GM18907 (cell line): ENCODE measurements around the gene ALOXE3.
"Not testable (repeated sequence)": the region's sequence is repeated elsewhere in the genome, so short reads cannot be mapped to it uniquely, and the experiment has no call there.

ENCODE experiments used
- ATAC-seq: cut with Tn5 transposase; IDR thresholded peaks from one replicate; pipeline ENCODE4 v1.9.1; 2021; ENCODE audit warnings: mild to moderate bottlenecking, moderate library complexity; ENCODE audit not compliant: unreplicated experiment

Gene ALOXE3

GRCh38 chr17:8100763-8101162 lies 17.6 kb downstream of the ALOXE3 start:
- ATAC-seq = no peak

- no peak for ATAC-seq
Measured at GRCh38 chr17:8100111-8100510, 18.2 kb downstream of the ALOXE3 start.

- ATAC-seq = no peak
Measured at GRCh38 chr17:8096541-8096940, 21.8 kb downstream of the ALOXE3 start.

GRCh38 chr17:8095361-8095760 lies 23.0 kb downstream of the ALOXE3 start:
- no peak for ATAC-seq

GRCh38 chr17:8091033-8091687 lies 27.2 kb downstream of the ALOXE3 start:
- peak; percentile 63 for ATAC-seq

- no peak for ATAC-seq
Measured at GRCh38 chr17:8089728-8090127, 28.6 kb downstream of the ALOXE3 start.

- no peak for ATAC-seq
Measured at GRCh38 chr17:8087952-8088230, 30.4 kb downstream of the ALOXE3 start.

GRCh38 chr17:8087075-8087951 lies 31.0 kb downstream of the ALOXE3 start, which contains the start of gene ALOX12B:
ALOX12B (minus strand) TSS chr17:8087716; CDS start chr17:8087442, 274 bp downstream.
- no peak for ATAC-seq

- no peak for ATAC-seq
Measured at GRCh38 chr17:8084250-8084649, 34.1 kb downstream of the ALOXE3 start.

GRCh38 chr17:8082292-8082691 lies 36.0 kb downstream of the ALOXE3 start:
- ATAC-seq = no peak

- ATAC-seq = no peak
Measured at GRCh38 chr17:8081876-8082275, 36.4 kb downstream of the ALOXE3 start.

GRCh38 chr17:8080799-8081219 lies 37.5 kb downstream of the ALOXE3 start:
- no peak for ATAC-seq

- ATAC-seq = no peak
Measured at GRCh38 chr17:8080208-8080798, 38.0 kb downstream of the ALOXE3 start.

GRCh38 chr17:8079291-8080207 lies 38.8 kb downstream of the ALOXE3 start:
- ATAC-seq = peak; percentile 68

- not testable (repeated sequence) for ATAC-seq
Measured at GRCh38 chr17:8077939-8078338, 40.4 kb downstream of the ALOXE3 start.

GRCh38 chr17:8076502-8077266 lies 41.6 kb downstream of the ALOXE3 start:
- no peak for ATAC-seq

- no peak for ATAC-seq
Measured at GRCh38 chr17:8075574-8076342, 42.6 kb downstream of the ALOXE3 start.

GRCh38 chr17:8075081-8075480 lies 43.2 kb downstream of the ALOXE3 start:
- no peak for ATAC-seq

- no peak for ATAC-seq
Measured at GRCh38 chr17:8074554-8074953, 43.8 kb downstream of the ALOXE3 start.
